Measurements from ENCODE around the gene SLC22A5.
A peak's percentile ranks its signal among the peaks of the same experiment; 100 is the strongest.

SLC22A5 gene

GRCh38 chr5:132369474-132370180 is at the start of gene SLC22A5:
TSS of gene SLC22A5 (plus strand) at chr5:132369710. CDS start at chr5:132369973, 263 bp downstream.
- peak within 1 kb of the TSS; percentile 65 to 71 for H3K4me3 ChIP-seq
- H3K9me3 ChIP-seq: no peaks in the 10 kb centered on the region
- no peaks in the 10 kb centered on the region for H3K27me3 ChIP-seq
- peak within 1 kb of the TSS; percentile 79 to 88 for H3K27ac ChIP-seq
- no peak for TF ChIP-seq CTCF (IDR thresholded peaks at IDR 0.05)
- intact Hi-C loops (cut with DNase I; ENCODE audit: low total_unique reads): no loop called here
- H3K4me1 ChIP-seq: peaks cover 3 to 51% (median 28%) of the 10 kb centered on the region in 4 donors
- DNase-seq: peak; percentile 45 to 82
- no peaks in the 10 kb centered on the region for H3K36me3 ChIP-seq

GRCh38 chr5:132319975-132320374 is 49.5 kb upstream of the SLC22A5 start:
- no peak for TF ChIP-seq CTCF (IDR thresholded peaks at IDR 0.05)
- no peak for DNase-seq
- Histone ChIP-seq H3K4me1 (no peaks in the 10 kb centered on the region), H3K27me3 (no peaks in the 10 kb centered on the region), H3K9me3 (no peaks in the 10 kb centered on the region), H3K36me3 (peaks cover 4 to 7% (median 4%) of the 10 kb centered on the region in 3 donors), H3K4me3 (no peak overlapping the region), H3K27ac (no peak overlapping the region)
- intact Hi-C loops (cut with DNase I; ENCODE audit: low total_unique reads): no loop called here

- no peak for TF ChIP-seq CTCF (IDR thresholded peaks at IDR 0.05)
- H3K9me3 ChIP-seq: no peaks in the 10 kb centered on the region
- H3K36me3 ChIP-seq: peaks cover 3 to 7% (median 4%) of the 10 kb centered on the region in 3 donors
- no peak overlapping the region for H3K4me3 ChIP-seq
- H3K4me1 ChIP-seq: no peaks in the 10 kb centered on the region
- DNase-seq: no peak
- no peaks in the 10 kb centered on the region for H3K27me3 ChIP-seq
- intact Hi-C loops (cut with DNase I; ENCODE audit: low total_unique reads): no loop called here
- H3K27ac ChIP-seq: no peak overlapping the region
Measured at GRCh38 chr5:132321109-132321721, 48.3 kb upstream of the SLC22A5 start.

GRCh38 chr5:132322266-132322665 is 47.2 kb upstream of the SLC22A5 start:
- H3K9me3 ChIP-seq: no peaks in the 10 kb centered on the region
- H3K27ac ChIP-seq: no peak overlapping the region
- no peak for DNase-seq
- intact Hi-C loops (cut with DNase I; ENCODE audit: low total_unique reads): no loop called here
- no peaks in the 10 kb centered on the region for H3K4me1 ChIP-seq
- H3K36me3 ChIP-seq: peaks cover 3 to 7% (median 4%) of the 10 kb centered on the region in 3 donors
- TF ChIP-seq CTCF (IDR thresholded peaks at IDR 0.05): no peak
- H3K27me3 ChIP-seq: no peaks in the 10 kb centered on the region
- no peak overlapping the region for H3K4me3 ChIP-seq

- no peaks in the 10 kb centered on the region for H3K4me1 ChIP-seq
Measured at GRCh38 chr5:132323202-132323601, 46.3 kb upstream of the SLC22A5 start.

More at GRCh38 chr5:132323202-132323601, 46.3 kb upstream of the SLC22A5 start:
- Histone ChIP-seq H3K36me3 (peaks cover 3 to 7% (median 4%) of the 10 kb centered on the region in 3 donors), H3K4me3 (no peak overlapping the region), H3K27me3 (no peaks in the 10 kb centered on the region), H3K27ac (no peak overlapping the region), H3K9me3 (no peaks in the 10 kb centered on the region)
- intact Hi-C loops (cut with DNase I; ENCODE audit: low total_unique reads): no loop called here
- DNase-seq: no peak
- TF ChIP-seq CTCF (IDR thresholded peaks at IDR 0.05): no peak

Measured in tibial artery (tissue), 4 donors.